Measurements from ENCODE around the gene VWA5B1.

Gene VWA5B1

GRCh38 chr1:20366463-20367115 lies 75.9 kb downstream of the VWA5B1 start:
- DNase-seq (ENCODE audit: low read depth in 3 of 3) = no peak

DNA sequence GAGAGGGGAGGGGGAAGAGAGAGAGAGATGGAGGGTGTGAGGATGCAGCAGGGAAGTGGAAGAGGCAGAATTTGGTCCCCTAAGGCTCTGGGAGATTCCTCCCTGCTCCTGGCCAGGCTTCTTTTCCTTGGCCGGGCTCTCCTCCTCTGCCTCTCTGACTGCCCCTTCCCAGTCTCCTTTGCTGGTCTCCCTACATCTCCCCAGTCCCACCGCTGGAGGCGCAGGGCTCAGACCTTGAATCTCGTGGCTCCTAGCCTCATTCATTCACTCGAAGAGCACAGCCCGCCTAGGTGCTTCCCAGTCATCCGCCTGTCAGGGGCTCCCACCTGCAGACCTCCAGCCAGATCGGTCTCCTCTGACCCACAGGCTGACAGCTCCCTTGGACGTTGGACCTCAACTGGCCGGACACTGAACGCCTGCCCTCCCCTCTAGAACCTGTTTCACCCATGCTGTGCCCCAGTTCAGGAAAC lies 76.5 kb downstream of the VWA5B1 start:
- no peak for DNase-seq (ENCODE audit: low read depth in 3 of 3)

DNA sequence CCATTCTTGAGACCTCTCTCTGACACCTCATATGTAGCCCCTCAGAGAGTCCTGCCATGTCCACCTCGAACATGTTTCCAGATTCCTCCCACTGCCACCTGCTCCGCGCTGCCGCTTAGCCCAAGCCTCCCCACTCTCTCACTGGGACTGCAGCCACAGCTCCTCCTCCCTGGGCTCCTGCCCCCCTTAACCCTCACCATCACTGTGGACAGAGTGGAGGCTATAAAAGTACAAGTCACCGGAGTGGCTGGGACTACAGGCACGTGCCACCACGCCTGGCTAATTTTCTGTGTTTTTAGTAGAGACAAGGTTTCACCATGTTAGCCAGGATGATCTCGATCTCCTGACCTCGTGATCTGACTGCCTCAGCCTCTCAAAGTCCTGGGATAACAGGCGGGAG lies 77.0 kb downstream of the VWA5B1 start:
- no peak for DNase-seq (ENCODE audit: low read depth in 3 of 3)

DNA sequence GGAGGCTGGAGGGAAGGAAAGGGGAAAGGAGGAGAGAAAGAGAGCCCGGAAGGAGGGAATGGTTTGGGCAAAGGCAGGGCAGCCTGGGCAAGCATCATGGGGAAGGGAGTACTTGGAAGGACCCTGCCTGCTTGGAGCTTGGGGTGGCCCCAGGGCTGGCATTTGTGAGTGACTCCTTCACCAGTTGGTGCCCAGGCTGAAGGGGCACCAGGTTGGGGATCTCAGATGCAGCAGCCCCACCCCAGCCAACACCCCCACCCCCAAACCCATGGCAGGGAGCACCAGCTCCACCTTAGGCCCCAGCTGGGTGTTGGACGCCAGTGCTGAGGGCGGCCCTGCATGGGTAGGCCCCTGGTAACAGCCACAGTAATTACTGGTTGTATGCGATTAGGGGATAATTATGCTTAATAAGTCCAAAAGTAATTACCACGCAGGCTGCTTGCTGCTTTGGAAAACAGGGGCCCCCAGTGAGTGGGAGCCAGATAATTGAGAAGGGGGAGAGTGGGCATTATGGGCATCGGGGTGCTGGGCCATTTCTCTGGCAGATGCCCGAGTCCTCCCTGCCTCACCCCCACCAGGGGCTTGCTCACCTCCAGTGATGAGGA lies 78.3 kb downstream of the VWA5B1 start:
- DNase-seq (ENCODE audit: low read depth in 3 of 3) = no peak

DNA sequence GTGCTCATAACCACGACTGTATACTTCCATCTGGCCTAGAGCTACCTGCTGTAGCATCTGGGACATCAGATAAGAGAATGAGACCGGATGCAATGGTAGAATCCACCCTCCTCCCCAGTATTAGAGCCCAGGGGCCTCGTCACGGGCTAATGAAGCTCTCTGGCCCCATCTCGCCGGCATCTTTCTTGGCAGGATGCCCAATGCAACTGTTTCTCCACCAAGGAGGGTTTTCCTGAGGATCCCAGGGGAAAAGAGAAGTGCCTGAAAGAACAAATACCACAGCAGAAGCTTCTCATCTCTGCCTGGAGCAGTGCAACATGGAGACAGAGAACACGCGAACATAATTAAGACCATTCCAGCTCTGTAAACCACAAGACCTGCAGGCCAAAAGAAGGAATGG lies 80.0 kb downstream of the VWA5B1 start:
- no peak for DNase-seq (ENCODE audit: low read depth in 3 of 3)

DNA sequence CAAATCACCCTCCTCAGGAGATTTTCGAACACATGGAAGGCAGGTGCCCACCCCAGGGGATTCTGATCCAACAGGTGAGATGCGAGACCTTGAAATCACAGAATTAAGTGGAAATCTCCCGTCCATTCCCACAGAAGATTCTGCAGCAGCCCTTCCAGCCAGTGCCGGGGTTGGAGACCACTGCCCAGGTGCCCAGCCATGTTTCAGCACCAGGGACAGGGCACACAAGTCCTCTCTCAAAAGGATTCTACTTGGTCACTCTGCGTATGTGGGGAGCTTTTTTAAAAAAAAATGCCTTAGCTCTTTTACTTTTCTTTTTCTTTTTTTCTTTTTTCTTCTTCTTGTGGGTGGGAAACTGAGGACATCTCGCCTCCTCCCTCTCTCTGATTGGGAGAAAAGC lies 80.7 kb downstream of the VWA5B1 start:
- no peak for DNase-seq (ENCODE audit: low read depth in 3 of 3)

DNA sequence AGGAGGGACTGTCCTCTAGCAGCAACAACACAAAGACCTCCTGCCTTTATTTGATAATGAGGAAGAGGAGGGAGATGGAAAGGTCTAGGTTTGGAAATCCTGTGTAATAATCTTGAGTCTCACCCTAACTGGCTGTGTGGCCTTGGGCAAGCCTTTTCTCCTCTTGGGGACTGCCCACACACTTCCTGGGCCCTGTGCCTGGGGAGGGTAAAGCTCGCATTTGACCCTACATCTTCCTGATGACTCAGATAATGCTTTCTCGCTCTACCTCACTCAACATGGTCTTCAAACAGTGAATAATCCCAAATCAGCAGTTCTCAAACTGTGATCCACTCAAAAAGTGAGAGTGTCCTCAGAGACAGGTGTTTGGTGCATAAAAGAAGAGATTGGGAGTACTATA lies 81.2 kb downstream of the VWA5B1 start:
- no peak for DNase-seq (ENCODE audit: low read depth in 3 of 3)

- DNase-seq (ENCODE audit: low read depth in 3 of 3) = no peak
Measured at GRCh38 chr1:20372676-20373075, 82.0 kb downstream of the VWA5B1 start.

DNA sequence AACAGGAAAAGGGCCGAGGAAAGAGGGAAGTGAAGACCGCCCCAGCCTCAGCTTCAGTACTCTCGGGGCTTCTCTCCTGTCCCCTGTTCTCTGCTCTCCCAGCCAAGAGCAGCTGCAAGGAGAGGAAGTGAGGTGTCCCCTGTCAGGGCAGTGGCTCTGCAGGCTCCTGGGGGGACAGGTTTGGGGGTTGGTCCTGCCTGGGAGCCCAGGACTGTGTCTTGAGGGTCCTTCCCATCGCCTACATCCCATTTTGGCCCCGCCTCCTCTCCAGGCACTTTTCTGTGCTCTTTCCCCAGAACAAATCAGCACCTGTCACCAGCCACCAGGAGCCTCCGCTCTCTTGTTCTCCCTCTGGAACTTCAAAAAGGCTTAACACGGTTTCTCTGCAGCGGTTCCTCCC lies 82.6 kb downstream of the VWA5B1 start:
- no peak for DNase-seq (ENCODE audit: low read depth in 3 of 3)

GRCh38 chr1:20373764-20374163 lies 83.1 kb downstream of the VWA5B1 start:
- no peak for DNase-seq (ENCODE audit: low read depth in 3 of 3)

GRCh38 chr1:20375563-20375962 lies 84.9 kb downstream of the VWA5B1 start:
- DNase-seq (ENCODE audit: low read depth in 3 of 3) = no peak

DNA sequence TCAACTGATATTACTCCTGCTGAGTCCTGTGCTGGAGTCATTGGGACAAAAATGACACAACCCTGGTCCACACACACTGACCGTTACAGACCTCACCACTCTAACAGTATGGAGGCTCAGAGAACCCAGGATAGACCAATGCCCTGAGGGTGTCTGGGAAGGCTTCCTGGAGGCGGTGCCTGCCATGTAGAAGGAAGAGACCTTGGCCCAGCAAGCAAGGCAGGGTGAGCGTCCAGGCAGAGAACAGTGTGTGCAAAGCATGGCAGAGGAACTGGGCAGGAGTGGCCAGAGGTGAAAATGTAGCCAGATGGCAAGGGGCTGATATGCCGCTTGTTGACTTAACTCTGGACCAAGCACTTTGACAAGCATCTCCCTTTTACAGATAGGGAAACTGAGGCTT lies 85.5 kb downstream of the VWA5B1 start:
- no peak for DNase-seq (ENCODE audit: low read depth in 3 of 3)

- peak; percentile 34 to 60 (median 35) for DNase-seq (ENCODE audit: low read depth in 3 of 3)
Measured at GRCh38 chr1:20376880-20377494, 86.3 kb downstream of the VWA5B1 start.

- no peak for DNase-seq (ENCODE audit: low read depth in 3 of 3)
Measured at GRCh38 chr1:20377516-20378270, 87.0 kb downstream of the VWA5B1 start.

DNA sequence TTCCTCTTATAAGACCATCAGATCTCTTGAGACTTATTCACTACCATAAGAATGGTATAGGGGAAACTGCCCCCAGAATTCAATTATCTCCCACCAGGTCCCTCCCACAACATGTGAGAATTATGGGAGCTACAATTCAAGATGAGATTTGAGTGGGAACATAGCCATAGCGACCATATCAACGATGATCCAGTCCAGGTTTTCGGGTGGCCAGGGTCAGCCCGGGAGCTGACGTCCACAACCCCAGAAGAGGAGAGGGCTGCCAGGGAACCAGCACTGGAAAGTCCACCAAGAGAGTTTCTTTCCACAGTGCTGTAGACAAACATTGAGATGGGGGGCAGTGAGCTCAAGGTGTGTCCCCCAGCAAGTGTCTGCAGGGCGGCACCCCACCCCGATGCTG lies 88.4 kb downstream of the VWA5B1 start:
- no peak for DNase-seq (ENCODE audit: low read depth in 3 of 3)

DNA sequence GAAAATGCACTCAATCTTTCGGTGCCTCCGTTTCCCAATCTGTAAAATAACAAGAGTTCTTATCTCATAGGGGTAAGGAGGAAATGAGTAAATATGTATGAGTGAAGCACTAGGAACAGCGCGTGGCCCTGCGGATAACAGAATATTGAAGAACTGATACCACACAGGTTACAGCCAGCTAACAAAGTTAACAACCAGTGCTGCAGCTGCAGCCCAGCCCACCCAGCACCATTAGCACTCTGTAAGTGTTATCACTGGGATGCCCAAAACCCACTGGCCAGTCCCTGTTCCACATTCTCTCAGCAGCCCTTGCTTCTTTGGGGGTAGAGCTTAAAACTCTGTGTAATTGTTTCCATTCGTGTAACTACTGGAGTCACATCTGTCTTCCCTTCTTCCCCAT lies 89.5 kb downstream of the VWA5B1 start:
- no peak for DNase-seq (ENCODE audit: low read depth in 3 of 3)

DNA sequence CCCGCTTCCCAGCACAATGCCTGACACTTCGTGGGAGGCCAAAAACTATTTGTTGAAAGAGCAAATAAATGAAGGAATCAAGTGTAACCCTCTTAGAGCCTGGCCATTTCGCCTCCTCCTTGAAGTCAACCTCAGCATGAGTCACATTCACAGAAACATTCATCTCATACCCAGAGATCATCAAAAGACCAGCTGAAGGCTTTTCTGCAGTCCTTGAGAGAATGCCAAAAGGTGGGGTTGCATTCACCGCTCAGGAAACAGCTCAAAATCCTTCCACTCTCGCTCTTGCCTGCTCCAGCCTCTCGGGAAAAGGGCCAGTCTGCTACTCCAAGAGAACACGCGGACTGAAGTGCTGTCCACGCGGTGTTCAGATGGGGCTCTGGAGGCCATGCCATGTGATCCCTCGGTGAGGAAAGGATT lies 90.0 kb downstream of the VWA5B1 start:
- no peak for DNase-seq (ENCODE audit: low read depth in 3 of 3)

- DNase-seq (ENCODE audit: low read depth in 3 of 3) = no peak
Measured at GRCh38 chr1:20381045-20381641, 90.5 kb downstream of the VWA5B1 start.

DNA sequence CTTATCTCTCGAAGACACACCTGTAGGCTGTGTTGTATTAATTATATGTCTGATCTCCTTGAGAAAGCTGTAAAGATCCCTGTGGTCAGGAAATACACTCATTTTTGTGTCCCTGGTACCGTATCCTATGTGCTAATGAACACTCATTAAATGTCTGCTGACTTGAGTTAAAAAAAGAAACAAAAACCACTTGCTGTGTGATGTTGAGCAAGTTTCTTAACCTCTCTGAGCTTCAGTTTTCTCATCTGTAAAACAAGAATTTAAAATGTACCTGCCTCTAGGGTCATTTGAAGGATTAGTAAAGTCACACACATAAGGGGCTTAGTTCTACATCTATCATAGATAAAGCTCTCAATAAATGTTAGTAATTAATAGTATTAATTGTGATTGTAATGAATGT lies 91.3 kb downstream of the VWA5B1 start:
- no peak for DNase-seq (ENCODE audit: low read depth in 3 of 3)

DNA sequence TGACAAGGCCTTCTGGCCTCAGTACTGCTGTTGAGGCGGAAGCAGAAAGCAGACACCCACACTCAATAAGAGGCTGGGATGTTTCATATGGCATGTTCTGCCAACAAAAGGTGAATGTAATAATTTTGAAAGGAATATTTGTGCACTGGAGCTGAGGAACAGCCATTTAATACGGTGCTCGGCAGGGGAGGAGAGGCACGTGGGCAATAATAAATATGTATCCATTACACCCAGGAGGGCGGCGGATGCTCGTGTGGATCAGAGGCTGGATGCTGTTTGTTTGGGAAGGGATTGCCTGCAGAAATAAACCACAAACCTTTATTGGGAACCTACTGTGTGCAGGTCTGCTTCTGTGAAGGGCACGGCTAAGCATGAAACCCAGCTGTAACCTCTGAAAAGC lies 92.0 kb downstream of the VWA5B1 start:
- no peak for DNase-seq (ENCODE audit: low read depth in 3 of 3)

- no peak for DNase-seq (ENCODE audit: low read depth in 3 of 3)
Measured at GRCh38 chr1:20383631-20384030, 93.0 kb downstream of the VWA5B1 start.

- no peak for DNase-seq (ENCODE audit: low read depth in 3 of 3)
Measured at GRCh38 chr1:20385630-20386029, 95.0 kb downstream of the VWA5B1 start.
